Measurements from ENCODE around the gene CALD1.

Gene CALD1

GRCh38 chr7:134799377-134799776 lies 19.9 kb downstream of the CALD1 start:
- TF ChIP-seq ZFX (IDR thresholded peaks at IDR 0.05; ENCODE audit: borderline replicate concordance), result no peak
- TF ChIP-seq, protein P1, sequence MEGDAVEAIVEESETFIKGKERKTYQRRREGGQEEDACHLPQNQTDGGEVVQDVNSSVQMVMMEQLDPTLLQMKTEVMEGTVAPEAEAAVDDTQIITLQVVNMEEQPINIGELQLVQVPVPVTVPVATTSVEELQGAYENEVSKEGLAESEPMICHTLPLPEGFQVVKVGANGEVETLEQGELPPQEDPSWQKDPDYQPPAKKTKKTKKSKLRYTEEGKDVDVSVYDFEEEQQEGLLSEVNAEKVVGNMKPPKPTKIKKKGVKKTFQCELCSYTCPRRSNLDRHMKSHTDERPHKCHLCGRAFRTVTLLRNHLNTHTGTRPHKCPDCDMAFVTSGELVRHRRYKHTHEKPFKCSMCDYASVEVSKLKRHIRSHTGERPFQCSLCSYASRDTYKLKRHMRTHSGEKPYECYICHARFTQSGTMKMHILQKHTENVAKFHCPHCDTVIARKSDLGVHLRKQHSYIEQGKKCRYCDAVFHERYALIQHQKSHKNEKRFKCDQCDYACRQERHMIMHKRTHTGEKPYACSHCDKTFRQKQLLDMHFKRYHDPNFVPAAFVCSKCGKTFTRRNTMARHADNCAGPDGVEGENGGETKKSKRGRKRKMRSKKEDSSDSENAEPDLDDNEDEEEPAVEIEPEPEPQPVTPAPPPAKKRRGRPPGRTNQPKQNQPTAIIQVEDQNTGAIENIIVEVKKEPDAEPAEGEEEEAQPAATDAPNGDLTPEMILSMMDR (IDR thresholded peaks at IDR 0.05), result no peak
- no peak overlapping the region for H3K27ac ChIP-seq

DNA sequence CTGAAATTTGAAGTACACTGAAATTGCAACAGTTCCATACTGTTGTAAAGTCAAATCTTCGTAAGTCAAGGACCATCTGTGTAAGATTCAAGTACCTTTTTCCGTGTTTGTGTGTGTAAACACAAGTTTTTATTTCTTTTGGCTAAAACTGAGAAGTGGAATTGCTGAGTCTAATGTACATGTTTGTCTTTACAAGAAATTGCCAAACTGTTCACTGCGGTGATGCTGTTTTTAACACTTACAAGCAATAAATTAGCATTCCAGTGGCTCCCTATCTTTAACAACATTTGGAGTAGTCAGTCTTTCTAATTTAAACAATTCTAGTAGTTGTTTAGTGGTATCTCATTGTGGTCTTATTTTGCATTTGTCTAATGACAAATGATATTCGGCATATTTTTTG lies 23.3 kb downstream of the CALD1 start:
- TF ChIP-seq ZFX (IDR thresholded peaks at IDR 0.05; ENCODE audit: borderline replicate concordance), result no peak
- TF ChIP-seq, protein P1 (IDR thresholded peaks at IDR 0.05), result no peak
- no peak overlapping the region for H3K27ac ChIP-seq

GRCh38 chr7:134804351-134804750 lies 24.9 kb downstream of the CALD1 start:
- H3K27ac ChIP-seq, result no peak overlapping the region
- TF ChIP-seq, protein P1 (IDR thresholded peaks at IDR 0.05), result no peak
- TF ChIP-seq ZFX (IDR thresholded peaks at IDR 0.05; ENCODE audit: borderline replicate concordance), result no peak

DNA sequence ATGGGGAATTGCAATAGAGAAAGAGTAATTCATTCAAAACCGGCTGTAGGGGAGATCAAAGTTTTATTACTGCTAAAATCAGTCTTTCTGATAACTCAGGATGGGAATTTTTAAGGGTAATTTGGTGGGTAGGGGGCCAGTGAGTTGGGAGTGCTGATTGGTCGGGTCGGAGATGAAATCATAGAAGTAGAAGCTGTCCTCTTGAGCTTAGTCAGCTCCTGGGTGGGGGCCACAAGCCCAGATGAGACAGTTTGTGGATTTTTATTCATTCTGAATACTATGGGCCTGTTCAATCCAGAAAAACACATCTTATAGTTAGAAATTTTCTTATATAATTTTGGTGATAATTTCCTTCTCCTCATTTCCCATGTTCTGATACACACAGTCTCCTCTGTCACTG lies 25.4 kb downstream of the CALD1 start:
- TF ChIP-seq, protein P1 (IDR thresholded peaks at IDR 0.05), result no peak
- no peak for TF ChIP-seq ZFX (IDR thresholded peaks at IDR 0.05; ENCODE audit: borderline replicate concordance)
- no peak overlapping the region for H3K27ac ChIP-seq

DNA sequence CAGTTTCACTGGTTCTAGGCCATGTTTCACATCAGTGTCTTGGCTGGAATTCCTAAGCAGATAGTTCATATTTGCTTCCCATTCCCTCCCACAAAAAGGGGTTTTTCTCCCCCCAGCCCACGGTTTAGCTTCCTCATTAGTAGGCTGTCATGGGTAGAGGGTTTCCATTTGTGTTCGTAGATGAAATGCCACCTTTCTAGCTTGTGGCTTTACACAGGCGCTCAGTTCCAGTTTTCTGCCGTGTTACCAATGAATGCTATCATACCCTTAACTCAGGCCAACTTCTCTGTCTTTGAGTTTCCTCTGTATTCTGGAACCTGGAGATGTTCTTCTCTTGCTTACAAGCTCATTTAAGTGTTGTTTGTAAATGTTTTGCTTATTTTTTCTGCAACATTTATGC lies 26.8 kb downstream of the CALD1 start:
- H3K27ac ChIP-seq, result no peak overlapping the region
- TF ChIP-seq, protein P1 (IDR thresholded peaks at IDR 0.05), result no peak
- no peak for TF ChIP-seq ZFX (IDR thresholded peaks at IDR 0.05; ENCODE audit: borderline replicate concordance)

DNA sequence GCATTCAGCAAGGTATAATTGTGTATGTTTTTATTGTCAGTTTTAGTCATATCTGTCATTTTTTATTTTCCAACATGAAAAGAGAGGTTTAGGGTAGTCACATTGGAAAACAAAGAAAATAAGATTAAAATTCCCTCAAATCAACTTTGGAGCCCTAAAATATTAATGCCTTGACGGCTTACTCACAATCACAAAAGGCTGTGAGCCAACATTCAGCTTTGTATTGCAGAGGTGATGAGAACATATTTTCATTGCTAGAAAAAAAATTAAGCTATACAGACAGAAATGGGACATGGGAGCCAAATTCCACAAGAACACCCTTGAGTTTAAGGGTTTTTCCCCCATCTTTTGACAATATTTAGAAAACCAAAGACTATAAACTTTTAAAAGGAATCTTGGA lies 30.2 kb downstream of the CALD1 start:
- TF ChIP-seq, protein P1 (IDR thresholded peaks at IDR 0.05), result no peak
- TF ChIP-seq ZFX (IDR thresholded peaks at IDR 0.05; ENCODE audit: borderline replicate concordance), result no peak

GRCh38 chr7:134811765-134812164 lies 32.3 kb downstream of the CALD1 start:
- H3K27ac ChIP-seq, result no peak overlapping the region
- TF ChIP-seq ZFX (IDR thresholded peaks at IDR 0.05; ENCODE audit: borderline replicate concordance), result no peak
- TF ChIP-seq, protein P1 (IDR thresholded peaks at IDR 0.05), result no peak

More for the DNA sequence above, 30.2 kb downstream of the CALD1 start:
- no peak overlapping the region for H3K27ac ChIP-seq
